ENCODE results near the gene PAFAH1B1.

The PAFAH1B1 gene

DNA sequence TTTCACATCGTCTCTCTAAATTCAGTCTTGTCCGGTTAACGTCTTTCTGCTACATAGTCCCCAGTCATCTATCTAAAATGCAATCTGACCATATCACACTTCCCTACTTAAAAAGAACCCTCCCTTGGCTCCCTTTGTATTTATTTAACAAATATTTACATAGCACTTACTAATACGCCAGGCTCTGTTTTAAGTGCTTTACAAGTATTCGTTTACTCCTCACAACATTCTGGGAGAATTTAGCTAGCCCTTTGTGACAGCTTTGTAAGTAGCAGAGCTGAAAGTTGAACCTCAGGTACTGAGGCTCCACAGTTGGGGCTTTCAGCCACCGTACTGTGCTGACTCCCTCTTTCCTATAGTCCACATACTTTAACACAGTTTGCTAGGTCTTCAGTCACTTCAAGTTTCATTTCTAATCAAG, 9.2 kb downstream of the PAFAH1B1 start (continued):
- TF ChIP-seq, protein P1, sequence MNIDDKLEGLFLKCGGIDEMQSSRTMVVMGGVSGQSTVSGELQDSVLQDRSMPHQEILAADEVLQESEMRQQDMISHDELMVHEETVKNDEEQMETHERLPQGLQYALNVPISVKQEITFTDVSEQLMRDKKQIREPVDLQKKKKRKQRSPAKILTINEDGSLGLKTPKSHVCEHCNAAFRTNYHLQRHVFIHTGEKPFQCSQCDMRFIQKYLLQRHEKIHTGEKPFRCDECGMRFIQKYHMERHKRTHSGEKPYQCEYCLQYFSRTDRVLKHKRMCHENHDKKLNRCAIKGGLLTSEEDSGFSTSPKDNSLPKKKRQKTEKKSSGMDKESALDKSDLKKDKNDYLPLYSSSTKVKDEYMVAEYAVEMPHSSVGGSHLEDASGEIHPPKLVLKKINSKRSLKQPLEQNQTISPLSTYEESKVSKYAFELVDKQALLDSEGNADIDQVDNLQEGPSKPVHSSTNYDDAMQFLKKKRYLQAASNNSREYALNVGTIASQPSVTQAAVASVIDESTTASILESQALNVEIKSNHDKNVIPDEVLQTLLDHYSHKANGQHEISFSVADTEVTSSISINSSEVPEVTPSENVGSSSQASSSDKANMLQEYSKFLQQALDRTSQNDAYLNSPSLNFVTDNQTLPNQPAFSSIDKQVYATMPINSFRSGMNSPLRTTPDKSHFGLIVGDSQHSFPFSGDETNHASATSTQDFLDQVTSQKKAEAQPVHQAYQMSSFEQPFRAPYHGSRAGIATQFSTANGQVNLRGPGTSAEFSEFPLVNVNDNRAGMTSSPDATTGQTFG (tag by site-specific recombination; IDR thresholded peaks at IDR 0.05; ENCODE audit: borderline replicate concordance): no peak
- TF ChIP-seq ZNF292 (tag by site-specific recombination; IDR thresholded peaks at IDR 0.05; ENCODE audit: borderline replicate concordance, low read depth) (no peak), ZNF658 (tag by site-specific recombination; IDR thresholded peaks at IDR 0.05) (no peak), ZNF133 (tag by site-specific recombination; IDR thresholded peaks at IDR 0.05) (no peak), ZNF610 (tag by site-specific recombination; IDR thresholded peaks at IDR 0.05; ENCODE audit: borderline replicate concordance) (no peak), ZNF19 (tag by site-specific recombination; IDR thresholded peaks at IDR 0.05; ENCODE audit: low read depth) (no peak), ZNF391 (tag by site-specific recombination; IDR thresholded peaks at IDR 0.05; ENCODE audit: borderline replicate concordance, low read depth) (no peak), PRDM1 (tag by site-specific recombination; IDR thresholded peaks at IDR 0.05) (no peak), ZNF24 (tag by site-specific recombination; IDR thresholded peaks at IDR 0.05) (no peak), ZIC2 (tag by site-specific recombination; IDR thresholded peaks at IDR 0.05) (no peak), ZNF785 (tag by site-specific recombination; IDR thresholded peaks at IDR 0.05) (no peak), ZNF350 (tag by site-specific recombination; IDR thresholded peaks at IDR 0.05) (no peak), ZNF600 (tag by site-specific recombination; IDR thresholded peaks at IDR 0.05) (peak; percentile 74), BCL11B (tag by site-specific recombination; IDR thresholded peaks at IDR 0.05; ENCODE audit: low read depth) (no peak), ZNF10 (tag by site-specific recombination; IDR thresholded peaks at IDR 0.05) (no peak), ZNF23 (tag by site-specific recombination; IDR thresholded peaks at IDR 0.05; ENCODE audit: borderline replicate concordance) (no peak), ZNF777 (tag by site-specific recombination; IDR thresholded peaks at IDR 0.05; ENCODE audit: borderline replicate concordance) (no peak), ZNF433 (tag by site-specific recombination; IDR thresholded peaks at IDR 0.05; ENCODE audit: low read depth) (no peak), GLIS1 (tag by site-specific recombination; IDR thresholded peaks at IDR 0.05) (peak; percentile 77), ZXDB (tag by site-specific recombination; IDR thresholded peaks at IDR 0.05) (0 out of 2 replicates have a peak, but pooled peaks have one; percentile 25), MZF1 (tag by site-specific recombination; IDR thresholded peaks at IDR 0.05; ENCODE audit: borderline replicate concordance) (peak; percentile 82)
- TF ChIP-seq, protein P2, sequence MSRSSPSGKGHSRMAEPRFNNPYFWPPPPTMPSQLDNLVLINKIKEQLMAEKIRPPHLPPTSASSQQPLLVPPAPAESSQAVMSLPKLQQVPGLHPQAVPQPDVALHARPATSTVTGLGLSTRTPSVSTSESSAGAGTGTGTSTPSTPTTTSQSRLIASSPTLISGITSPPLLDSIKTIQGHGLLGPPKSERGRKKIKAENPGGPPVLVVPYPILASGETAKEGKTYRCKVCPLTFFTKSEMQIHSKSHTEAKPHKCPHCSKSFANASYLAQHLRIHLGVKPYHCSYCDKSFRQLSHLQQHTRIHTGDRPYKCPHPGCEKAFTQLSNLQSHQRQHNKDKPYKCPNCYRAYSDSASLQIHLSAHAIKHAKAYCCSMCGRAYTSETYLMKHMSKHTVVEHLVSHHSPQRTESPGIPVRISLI (tag by site-specific recombination; IDR thresholded peaks at IDR 0.05): no peak
- TF ChIP-seq, protein P3, sequence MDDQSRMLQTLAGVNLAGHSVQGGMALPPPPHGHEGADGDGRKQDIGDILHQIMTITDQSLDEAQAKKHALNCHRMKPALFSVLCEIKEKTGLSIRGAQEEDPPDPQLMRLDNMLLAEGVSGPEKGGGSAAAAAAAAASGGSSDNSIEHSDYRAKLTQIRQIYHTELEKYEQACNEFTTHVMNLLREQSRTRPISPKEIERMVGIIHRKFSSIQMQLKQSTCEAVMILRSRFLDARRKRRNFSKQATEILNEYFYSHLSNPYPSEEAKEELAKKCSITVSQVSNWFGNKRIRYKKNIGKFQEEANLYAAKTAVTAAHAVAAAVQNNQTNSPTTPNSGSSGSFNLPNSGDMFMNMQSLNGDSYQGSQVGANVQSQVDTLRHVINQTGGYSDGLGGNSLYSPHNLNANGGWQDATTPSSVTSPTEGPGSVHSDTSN (CRISPR knock-in tag; IDR thresholded peaks at IDR 0.05): no peak
- TF ChIP-seq, protein P4, sequence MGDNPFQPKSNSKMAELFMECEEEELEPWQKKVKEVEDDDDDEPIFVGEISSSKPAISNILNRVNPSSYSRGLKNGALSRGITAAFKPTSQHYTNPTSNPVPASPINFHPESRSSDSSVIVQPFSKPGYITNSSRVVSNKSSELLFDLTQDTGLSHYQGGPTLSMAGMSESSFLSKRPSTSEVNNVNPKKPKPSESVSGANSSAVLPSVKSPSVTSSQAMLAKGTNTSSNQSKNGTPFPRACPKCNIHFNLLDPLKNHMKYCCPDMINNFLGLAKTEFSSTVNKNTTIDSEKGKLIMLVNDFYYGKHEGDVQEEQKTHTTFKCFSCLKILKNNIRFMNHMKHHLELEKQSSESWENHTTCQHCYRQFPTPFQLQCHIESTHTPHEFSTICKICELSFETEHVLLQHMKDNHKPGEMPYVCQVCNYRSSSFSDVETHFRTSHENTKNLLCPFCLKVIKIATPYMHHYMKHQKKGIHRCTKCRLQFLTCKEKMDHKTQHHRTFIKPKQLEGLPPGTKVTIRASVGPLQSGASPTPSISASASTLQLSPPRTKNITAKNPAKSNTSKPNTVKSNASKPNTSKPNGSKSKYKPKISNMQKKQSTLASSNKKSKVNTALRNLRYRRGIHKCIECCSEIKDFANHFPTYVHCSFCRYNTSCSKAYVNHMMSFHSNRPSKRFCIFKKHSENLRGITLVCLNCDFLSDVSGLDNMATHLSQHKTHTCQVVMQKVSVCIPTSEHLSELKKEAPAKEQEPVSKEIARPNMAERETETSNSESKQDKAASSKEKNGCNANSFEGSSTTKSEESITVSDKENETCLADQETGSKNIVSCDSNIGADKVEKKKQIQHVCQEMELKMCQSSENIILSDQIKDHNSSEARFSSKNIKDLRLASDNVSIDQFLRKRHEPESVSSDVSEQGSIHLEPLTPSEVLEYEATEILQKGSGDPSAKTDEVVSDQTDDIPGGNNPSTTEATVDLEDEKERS (tag by site-specific recombination; IDR thresholded peaks at IDR 0.05): no peak
- TF ChIP-seq, protein P5, sequence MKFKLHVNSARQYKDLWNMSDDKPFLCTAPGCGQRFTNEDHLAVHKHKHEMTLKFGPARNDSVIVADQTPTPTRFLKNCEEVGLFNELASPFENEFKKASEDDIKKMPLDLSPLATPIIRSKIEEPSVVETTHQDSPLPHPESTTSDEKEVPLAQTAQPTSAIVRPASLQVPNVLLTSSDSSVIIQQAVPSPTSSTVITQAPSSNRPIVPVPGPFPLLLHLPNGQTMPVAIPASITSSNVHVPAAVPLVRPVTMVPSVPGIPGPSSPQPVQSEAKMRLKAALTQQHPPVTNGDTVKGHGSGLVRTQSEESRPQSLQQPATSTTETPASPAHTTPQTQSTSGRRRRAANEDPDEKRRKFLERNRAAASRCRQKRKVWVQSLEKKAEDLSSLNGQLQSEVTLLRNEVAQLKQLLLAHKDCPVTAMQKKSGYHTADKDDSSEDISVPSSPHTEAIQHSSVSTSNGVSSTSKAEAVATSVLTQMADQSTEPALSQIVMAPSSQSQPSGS (tag by site-specific recombination; IDR thresholded peaks at IDR 0.05; ENCODE audit: low read depth): no peak
- TF ChIP-seq, protein P6, sequence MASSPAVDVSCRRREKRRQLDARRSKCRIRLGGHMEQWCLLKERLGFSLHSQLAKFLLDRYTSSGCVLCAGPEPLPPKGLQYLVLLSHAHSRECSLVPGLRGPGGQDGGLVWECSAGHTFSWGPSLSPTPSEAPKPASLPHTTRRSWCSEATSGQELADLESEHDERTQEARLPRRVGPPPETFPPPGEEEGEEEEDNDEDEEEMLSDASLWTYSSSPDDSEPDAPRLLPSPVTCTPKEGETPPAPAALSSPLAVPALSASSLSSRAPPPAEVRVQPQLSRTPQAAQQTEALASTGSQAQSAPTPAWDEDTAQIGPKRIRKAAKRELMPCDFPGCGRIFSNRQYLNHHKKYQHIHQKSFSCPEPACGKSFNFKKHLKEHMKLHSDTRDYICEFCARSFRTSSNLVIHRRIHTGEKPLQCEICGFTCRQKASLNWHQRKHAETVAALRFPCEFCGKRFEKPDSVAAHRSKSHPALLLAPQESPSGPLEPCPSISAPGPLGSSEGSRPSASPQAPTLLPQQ (tag by site-specific recombination; IDR thresholded peaks at IDR 0.05): no peak
- TF ChIP-seq, protein P7, sequence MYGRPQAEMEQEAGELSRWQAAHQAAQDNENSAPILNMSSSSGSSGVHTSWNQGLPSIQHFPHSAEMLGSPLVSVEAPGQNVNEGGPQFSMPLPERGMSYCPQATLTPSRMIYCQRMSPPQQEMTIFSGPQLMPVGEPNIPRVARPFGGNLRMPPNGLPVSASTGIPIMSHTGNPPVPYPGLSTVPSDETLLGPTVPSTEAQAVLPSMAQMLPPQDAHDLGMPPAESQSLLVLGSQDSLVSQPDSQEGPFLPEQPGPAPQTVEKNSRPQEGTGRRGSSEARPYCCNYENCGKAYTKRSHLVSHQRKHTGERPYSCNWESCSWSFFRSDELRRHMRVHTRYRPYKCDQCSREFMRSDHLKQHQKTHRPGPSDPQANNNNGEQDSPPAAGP (tag by site-specific recombination; IDR thresholded peaks at IDR 0.05): peak; percentile 51
- TF ChIP-seq, protein P8, sequence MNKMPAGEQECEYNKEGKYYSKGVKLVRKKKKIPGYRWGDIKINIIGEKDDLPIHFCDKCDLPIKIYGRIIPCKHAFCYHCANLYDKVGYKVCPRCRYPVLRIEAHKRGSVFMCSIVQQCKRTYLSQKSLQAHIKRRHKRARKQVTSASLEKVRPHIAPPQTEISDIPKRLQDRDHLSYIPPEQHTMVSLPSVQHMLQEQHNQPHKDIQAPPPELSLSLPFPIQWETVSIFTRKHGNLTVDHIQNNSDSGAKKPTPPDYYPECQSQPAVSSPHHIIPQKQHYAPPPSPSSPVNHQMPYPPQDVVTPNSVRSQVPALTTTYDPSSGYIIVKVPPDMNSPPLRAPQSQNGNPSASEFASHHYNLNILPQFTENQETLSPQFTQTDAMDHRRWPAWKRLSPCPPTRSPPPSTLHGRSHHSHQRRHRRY (tag by site-specific recombination; IDR thresholded peaks at IDR 0.05): no peak

Measured in HEK293 (cell line).